Esophagus squamous epithelium (tissue), 5 donors: ENCODE measurements around the gene RFX8. TPM values are rescaled to one million over a fixed set of nuclear protein-coding genes. Genes with fewer than 3 reads are reported as not detected.

ENCODE experiments used
- DNase-seq: peaks from one replicate; lab custom pipeline; 2025; lab: John Stamatoyannopoulos, UW
- H3K27ac ChIP-seq, 4 donors: fragments of 200-600 bp; sonication (generic); one replicate each; pipeline ENCODE4 v1.5.1; 2016 to 2019; ENCODE audit warnings: mild to moderate bottlenecking in 1 of 4
- H3K27me3 ChIP-seq, 4 donors: fragments of 200-600 bp; sonication (generic); 1 replicate in 3 of 4; 2 replicates in 1 of 4; pipeline versions ENCODE4 v1.5.1 to v1.6.0; 2017 to 2021; ENCODE audit warnings: antibody characterized with exemption in 1 of 4
- H3K36me3 ChIP-seq, 3 donors: fragments of 200-600 bp; sonication (generic); one replicate each; pipeline ENCODE4 v1.5.1; 2016 to 2019
- H3K4me1 ChIP-seq, 3 donors: fragments of 200-600 bp; sonication (generic); one replicate each; pipeline ENCODE4 v1.5.1; 2017 to 2019
- H3K4me3 ChIP-seq, 4 donors: fragments of 200-600 bp; sonication (generic); 1 replicate in 3 of 4; 2 replicates in 1 of 4; pipeline ENCODE4 v1.5.1; 2016 to 2019; ENCODE audit warnings: mild to moderate bottlenecking in 2 of 4, moderate library complexity in 1 of 4
- H3K9me3 ChIP-seq, 3 donors: fragments of 200-600 bp; sonication (generic); one replicate each; pipeline ENCODE4 v1.5.1; 2016 to 2019
- CTCF ChIP-seq, 6 experiments: fragments of 450-650 bp in 4 of 6; fragments of 200-600 bp in 2 of 6; sonication (generic) in 2 of 6; IDR thresholded peaks; one replicate each; pipeline ENCODE4 v1.5.1; 2016 to 2019; ENCODE audit warnings: antibody characterized with exemption in 6 of 6, mild to moderate bottlenecking in 4 of 6, moderate library complexity in 4 of 6
- POLR2A ChIP-seq, 4 donors: fragments of 450-650 bp; IDR thresholded peaks; one replicate each; pipeline ENCODE4 v1.6.1; 2017; ENCODE audit warnings: antibody characterized with exemption in 4 of 4, mild to moderate bottlenecking in 4 of 4, moderate library complexity in 3 of 4
- WGBS, 2 donors: methylation state at CpG; one replicate each; pipeline ENCODE4 v1.1.5; 2018; 5-methylcytosine and 5-hydroxymethylcytosine counted together
- intact Hi-C: fragments of 100-400 bp; cut with DNase I; formaldehyde crosslinking; loops from one replicate; pipeline ENCODE4 v1.15.0; 2022
- total RNA-seq, 4 donors: library from RNA; depleted of rRNA; stranded (reverse); fragments of >200 nt; gene quantifications; one replicate each; pipeline ENCODE4 v1.1.0, GENCODE V29; 2016
- donor health status: DM: yes; HTN: yes; CAD: no.

Gene RFX8
- total RNA-seq, 4 donors from 2014 or later: 0.57 TPM; not detected in 3

DNA sequence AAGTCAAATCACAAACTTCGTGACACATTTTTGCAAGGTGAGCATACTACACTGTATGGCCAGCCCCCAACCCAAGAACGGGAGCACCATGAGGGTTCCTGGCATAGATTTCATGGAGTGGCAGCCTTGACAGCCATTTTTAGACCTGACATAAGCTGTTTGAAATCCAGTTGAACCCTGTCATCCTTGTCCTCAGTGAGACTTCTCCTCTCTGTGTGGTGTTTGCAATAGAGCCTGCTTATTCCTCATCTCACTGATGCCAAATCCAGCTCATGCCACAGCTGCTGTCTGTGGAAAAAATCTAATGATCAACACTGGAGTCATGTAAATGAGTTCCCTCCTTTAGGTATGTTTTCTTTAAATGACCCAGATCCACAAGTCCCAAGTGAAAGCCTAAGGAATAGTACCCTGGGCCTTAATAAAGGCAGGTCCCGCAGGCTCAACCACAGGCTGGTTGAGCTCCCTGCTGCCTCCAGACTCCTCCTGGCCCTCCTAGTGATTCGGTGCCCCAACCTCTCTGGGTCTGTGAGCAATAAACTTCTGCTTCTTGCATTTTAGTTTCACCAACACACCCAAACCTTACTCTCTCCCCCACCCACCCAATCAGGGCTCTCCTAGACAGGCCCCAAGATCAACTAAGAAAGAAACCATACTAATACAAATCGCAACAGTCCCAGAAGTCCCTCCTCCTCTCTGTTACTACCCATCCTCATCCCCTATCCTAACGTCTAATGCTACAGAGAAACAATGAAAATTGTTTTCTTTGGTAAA, 79.2 kb downstream of the RFX8 start:
- Histone ChIP-seq H3K27ac (peak overlapping the region in 3 of 4 donors; percentile 55 to 69 (median 61)), H3K27me3 (peaks cover 0 to 6% (median 0%) of the 10 kb centered on the region in 4 donors), H3K4me1 (peaks cover 0 to 37% (median 3%) of the 10 kb centered on the region in 3 donors), H3K9me3 (no peaks in the 10 kb centered on the region), H3K4me3 (no peak overlapping the region), H3K36me3 (no peaks in the 10 kb centered on the region)
- no peak for DNase-seq
- TF ChIP-seq CTCF (IDR thresholded peaks at IDR 0.05): no peak
- TF ChIP-seq POLR2A (IDR thresholded peaks at IDR 0.05): no peak
- WGBS, 2 donors: 68 to 78% methylated on average over 6 of the region's 6 CpGs
- intact Hi-C loops: no loop called here

- 14 to 37% methylated on average over 3 to 4 of the region's 4 CpGs for WGBS, 2 donors
- peaks cover 0 to 63% (median 3%) of the 10 kb centered on the region in 4 donors for H3K27me3 ChIP-seq
- DNase-seq: no peak
These were observed 86.7 kb downstream of the RFX8 start for GRCh38 chr2:101388232-101388631.

GRCh38 chr2:101387151-101387834, 87.6 kb downstream of the RFX8 start, which contains the start of gene CREG2:
CREG2 (minus strand) TSS chr2:101387503; CDS start chr2:101387457, 46 bp downstream.
- TF ChIP-seq POLR2A (IDR thresholded peaks at IDR 0.05) (no peak), CTCF (IDR thresholded peaks at IDR 0.05) (peak in 5 of 6 experiments; percentile 19 to 74 (median 41))
- 0% methylated on average over 10 of the region's 79 CpGs; no CpG with 5 or more reads in 1 of the 2 donors for WGBS, 2 donors
- peak within 1 kb of the TSS; percentile 40 to 73 (median 54) for H3K4me3 ChIP-seq
- no peak for DNase-seq
- H3K9me3 ChIP-seq: no peaks in the 10 kb centered on the region
- intact Hi-C loops: no loop called here
- H3K36me3 ChIP-seq: no peaks in the 10 kb centered on the region
- peak within 1 kb of the TSS in 1 of 4 donors; percentile 4 for H3K27ac ChIP-seq
- H3K27me3 ChIP-seq: peaks cover 0 to 66% (median 3%) of the 10 kb centered on the region in 4 donors
- H3K4me1 ChIP-seq: peaks cover 9 to 31% (median 11%) of the 10 kb centered on the region in 3 donors

More at GRCh38 chr2:101388232-101388631, 86.7 kb downstream of the RFX8 start:
- Histone ChIP-seq H3K4me3 (no peak overlapping the region), H3K9me3 (no peaks in the 10 kb centered on the region), H3K36me3 (no peaks in the 10 kb centered on the region), H3K27ac (no peak overlapping the region), H3K4me1 (peaks cover 9 to 31% (median 11%) of the 10 kb centered on the region in 3 donors)
- intact Hi-C loops: no loop called here
- TF ChIP-seq CTCF (IDR thresholded peaks at IDR 0.05) (no peak), POLR2A (IDR thresholded peaks at IDR 0.05) (no peak)

- Histone ChIP-seq H3K27ac (peak overlapping the region in 1 of 4 donors; percentile 4), H3K36me3 (no peaks in the 10 kb centered on the region), H3K4me1 (peaks cover 9 to 31% (median 11%) of the 10 kb centered on the region in 3 donors), H3K27me3 (peaks cover 0 to 66% (median 3%) of the 10 kb centered on the region in 4 donors), H3K9me3 (no peaks in the 10 kb centered on the region), H3K4me3 (peak overlapping the region; percentile 40 to 73 (median 54))
- intact Hi-C loops: no loop called here
- 8 to 21% methylated on average over 2 to 5 of the region's 45 CpGs for WGBS, 2 donors
- DNase-seq: no peak
- TF ChIP-seq POLR2A (IDR thresholded peaks at IDR 0.05) (no peak), CTCF (IDR thresholded peaks at IDR 0.05) (no peak)
These were observed 88.2 kb downstream of the RFX8 start for GRCh38 chr2:101386599-101387150.
